Right kidney (tissue), 1 donor: ENCODE measurements around the gene MAPKAPK2.

Source experiments
- DNase-seq: peaks from one replicate; pipeline ENCODE4 v3.0.0-alpha.2; 2016

MAPKAPK2 gene

DNA sequence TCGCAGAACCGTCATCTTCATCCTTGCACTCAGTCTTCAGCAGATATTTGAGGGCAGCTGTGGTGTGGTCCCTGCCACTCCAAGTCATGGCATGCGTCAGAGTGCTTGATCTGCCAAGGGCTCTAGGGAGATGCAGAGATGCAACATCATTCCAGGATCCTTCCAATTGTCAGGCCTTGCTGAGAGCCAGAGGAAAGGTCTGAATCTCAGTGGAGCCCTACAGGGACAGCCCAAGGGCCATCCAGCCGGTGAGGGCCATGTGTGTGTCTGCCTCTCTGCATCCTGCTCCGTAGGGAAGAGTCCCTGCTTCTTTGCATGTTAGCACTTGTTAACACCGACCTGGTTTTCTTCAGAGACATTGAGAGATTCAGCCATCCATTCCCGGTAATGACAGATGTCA is 17.6 kb downstream of the MAPKAPK2 start:
- no peak for DNase-seq

DNA sequence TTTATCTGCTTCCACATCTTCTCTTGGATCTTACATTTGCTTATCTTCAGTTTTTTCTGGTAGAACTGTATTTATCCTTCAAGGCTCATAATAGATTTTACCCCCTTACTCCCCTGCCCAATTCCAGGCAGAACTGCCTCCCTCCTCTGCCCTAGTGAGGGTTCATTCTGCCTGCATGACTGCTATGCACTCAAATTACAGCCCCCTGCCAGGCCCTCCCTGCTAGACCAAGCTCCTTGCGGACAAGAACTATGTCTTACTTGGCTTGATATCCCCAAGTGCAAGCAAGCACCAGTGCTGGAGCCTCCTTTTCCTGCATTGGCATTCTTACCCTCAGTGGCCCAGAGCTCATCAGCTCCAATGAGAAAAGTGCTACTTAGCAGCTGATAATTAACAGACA is 18.1 kb downstream of the MAPKAPK2 start:
- DNase-seq, result no peak

DNA sequence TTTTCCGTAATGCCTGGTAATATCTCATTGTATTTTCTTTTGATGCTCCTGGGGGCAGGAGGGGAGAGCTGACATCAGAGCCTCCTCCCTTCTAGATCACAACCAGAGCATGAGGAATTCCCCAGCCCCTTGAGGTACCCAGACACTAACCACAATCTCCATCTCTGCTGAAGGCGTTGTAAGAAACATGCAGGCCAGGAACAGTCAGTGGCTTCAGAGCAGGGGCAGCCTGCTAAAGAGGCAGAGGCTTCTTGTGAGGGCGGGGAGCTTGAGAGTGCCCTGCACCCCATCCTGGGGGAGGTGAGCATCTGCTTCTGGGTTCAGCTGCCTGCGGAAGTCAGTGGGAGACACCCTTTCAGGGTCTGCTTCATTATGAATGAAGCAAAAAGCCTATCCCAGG is 19.0 kb downstream of the MAPKAPK2 start:
- DNase-seq, result no peak

DNA sequence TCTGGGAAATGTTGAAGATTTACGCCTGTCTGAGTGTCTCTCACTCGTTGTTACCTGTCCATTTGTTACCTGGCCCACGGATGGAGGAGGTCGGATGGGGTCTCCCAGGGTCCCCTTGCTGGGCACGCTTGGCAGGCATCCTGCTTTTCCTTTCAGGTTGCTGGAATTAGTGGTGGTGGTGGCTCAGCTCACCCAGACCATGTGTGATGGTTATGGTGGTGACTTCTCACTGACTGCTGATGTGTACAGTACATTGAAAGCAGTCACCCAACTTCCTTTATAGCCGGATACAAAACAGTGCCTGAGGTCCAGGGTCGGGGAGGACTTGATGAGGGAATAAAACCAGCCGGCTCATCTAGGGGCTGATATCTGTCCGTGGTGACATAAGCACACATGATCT is 19.5 kb downstream of the MAPKAPK2 start:
- no peak for DNase-seq

DNA sequence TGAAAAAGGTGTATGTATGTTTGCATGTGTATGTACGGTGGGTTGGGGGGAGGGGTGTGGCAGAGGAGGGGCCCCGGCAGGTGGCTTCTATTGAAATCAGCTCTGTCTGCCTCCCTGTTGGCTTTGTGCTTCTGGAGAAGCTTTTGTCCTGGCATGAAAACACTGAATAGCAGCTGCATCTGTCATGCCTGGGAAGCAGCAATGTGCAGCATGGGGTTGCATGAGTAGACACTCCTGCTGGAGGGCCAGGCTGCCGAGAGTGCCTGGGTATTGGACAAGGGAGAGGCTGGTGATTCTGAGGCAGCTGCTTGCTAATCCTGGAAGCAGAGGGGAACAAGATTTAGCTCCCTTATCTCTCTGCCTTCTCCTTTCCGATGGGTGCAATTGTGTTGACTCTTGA is 20.5 kb downstream of the MAPKAPK2 start:
- no peak for DNase-seq

DNA sequence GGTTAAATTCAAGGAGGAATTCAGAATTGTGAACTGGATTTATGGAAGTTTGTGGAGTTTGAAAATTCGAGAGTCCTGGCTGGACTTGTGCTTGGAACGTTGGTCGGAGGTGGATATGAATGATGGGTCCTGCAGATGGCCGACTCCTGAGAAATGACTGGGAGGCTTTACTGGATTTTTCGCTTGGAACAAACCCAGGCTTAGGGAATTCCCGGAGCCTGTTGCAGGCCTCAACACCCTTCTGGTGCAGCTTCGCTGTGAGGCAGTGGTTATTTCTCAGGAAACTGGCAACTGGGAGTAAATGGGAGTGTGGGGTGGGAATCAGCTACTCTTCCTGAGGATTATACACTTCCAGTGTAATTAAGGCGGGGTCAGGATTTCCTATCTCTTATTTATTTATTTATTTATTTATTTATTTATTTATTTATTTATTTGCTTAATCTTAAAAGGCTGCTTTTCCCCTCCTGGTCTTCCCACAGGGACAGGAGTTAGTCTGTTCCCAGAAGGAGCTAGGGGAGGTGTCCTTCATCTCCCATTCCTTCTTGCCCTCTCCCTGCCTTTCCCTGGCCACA is 21.1 kb downstream of the MAPKAPK2 start:
- no peak for DNase-seq

DNA sequence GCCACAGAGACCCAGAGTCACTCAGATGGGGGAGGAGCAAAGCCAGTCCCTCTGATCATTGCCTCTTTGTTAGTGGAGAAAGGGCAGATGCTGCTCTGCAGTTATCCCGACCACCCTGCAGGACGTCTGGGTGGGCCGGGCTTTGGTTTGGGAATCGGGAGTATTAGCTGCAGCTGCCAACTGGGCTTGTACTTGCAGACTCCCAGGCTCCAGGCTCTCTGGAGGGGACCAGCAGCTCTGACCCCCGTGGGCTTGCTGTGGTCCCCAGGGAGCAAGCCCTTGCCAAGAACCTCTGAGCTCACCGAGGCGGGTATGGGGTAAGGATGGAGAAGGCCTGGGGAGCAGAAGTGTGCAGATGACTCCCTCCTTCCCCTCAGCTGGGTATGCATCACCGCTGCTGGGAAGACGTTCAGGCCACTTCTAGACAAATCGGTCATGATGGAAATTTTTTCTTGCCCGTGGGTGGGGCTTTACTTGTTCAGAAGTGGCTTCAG is 21.6 kb downstream of the MAPKAPK2 start:
- no peak for DNase-seq

DNA sequence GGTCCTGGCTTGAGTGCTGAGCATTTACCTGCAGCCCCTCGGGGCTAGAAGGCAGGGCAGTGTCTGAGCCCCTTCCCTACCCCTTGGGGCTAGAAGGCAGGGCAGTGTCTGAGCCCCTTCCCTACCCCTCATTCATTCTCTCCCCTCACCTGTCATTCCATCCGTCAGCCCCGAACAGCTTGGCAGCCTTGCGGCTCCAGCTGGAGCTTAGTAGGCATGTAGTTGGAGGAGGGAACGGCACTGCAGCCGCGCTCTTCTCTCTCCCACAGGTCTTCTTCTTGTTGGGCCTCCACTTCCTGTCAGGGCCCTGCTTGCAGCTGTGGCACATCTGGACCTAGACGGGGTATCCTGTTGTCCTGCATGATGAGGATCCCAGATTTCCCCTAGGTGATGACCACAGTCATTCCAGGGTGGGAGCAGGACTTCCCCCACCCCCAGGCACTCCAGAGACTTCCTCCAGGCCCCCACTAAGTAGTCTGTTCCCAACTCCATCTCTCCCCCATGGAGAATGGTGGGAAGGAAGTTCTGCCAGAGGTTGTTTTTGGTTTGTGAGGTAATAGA is 22.2 kb downstream of the MAPKAPK2 start:
- no peak for DNase-seq

DNA sequence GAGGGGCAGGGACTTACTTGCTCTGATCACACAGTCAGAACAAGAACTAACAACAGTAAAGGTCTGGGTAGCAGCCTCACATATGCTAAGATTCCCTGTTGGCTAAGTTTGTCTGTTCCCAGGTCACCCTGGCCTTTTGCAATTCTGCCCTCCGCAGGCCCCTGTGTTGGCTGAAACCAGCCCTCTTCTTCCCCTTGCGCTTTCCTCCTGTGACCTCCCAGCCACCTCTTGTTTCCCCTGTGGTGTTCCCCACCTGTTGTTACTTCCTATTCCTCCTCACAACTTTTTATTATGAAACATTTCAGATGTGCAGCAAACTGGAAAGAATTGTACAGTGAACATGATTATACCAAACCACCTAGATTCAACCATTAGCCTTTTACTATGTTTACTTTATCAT is 23.4 kb downstream of the MAPKAPK2 start:
- no peak for DNase-seq

DNA sequence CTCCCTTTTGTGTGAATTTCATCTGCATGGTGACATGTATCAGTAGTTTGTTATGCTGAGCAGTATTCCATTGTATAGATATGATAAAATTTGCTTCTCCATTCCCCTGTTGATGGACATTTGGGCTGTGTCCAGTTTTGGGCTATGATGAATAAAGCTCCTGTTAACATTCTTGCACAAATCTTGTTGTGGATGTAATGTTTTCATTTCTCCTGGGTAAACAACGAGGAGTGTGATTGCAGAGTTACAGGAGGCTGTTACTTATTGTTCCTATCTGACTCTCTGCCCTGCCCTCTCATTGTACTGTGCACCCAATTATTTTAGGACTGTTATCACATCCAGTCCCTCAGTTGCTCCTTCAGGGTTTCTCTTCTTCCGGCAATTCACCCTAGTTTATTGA is 24.2 kb downstream of the MAPKAPK2 start:
- no peak for DNase-seq

DNA sequence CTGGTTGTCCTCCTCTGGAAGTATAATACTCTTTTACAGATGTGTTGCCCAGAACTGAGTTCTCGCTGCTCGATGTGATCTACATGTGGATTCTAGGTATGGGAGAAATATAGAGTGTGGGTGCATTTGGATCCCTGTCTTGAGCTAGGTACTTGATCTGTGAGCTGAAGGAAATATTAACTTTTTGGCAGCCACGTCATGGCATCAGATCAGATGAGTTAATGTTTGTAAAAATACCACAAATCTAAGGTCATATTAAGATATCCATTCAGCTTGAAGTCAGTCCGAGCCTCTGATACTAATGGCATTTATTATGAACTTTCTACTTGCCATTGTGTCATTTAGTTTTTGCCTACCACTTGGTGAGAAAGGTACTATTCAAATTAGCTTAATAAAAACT is 24.6 kb downstream of the MAPKAPK2 start:
- no peak for DNase-seq

DNA sequence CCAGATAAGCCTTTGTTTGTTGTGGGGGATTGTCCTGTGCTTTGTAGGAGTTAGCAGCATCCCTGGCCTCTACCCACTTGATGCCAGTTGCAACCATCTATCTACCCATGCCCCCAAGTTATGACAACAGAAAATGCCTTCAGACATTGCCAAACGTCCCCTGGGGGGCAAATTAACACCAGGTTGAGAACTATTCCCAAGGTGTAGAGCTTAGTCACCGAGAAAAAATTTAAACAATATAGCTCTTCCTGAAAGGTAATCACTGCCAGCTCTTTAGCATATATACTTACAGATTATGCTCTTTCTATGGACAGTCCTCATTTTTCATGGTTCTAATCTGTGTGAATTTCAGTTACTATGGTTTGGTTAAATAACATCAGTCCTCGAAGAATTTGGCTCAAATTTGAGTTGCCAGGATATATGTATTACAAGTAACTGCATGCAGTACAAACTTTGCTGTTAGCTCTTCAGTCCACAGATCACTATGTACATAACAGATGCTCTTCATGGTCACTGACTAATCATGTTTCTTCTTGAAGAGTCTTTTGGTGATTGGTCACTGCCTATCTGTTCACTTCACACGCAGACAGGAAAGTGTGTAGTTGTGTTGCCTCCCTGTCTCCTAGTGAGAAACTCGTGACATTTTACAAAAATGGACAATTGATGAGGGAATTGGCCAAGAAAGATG is 25.2 kb downstream of the MAPKAPK2 start:
- DNase-seq, result no peak

DNA sequence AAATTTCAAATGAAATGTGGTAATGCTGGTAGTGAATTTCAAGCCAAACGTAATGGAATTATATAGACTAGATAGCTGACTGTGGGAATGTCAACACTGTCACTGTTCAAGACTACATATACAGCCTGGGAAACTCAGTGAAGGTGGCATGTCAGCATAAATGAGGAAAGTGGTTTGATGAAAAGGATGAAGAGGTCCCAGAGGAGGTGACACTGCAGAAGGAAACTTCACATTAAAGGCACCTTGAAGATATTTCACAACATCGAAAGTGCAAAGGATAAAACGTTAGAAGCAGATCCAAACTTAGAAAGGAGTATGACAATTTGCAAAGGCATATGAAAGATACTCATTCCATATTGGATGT is 25.7 kb downstream of the MAPKAPK2 start:
- no peak for DNase-seq

DNA sequence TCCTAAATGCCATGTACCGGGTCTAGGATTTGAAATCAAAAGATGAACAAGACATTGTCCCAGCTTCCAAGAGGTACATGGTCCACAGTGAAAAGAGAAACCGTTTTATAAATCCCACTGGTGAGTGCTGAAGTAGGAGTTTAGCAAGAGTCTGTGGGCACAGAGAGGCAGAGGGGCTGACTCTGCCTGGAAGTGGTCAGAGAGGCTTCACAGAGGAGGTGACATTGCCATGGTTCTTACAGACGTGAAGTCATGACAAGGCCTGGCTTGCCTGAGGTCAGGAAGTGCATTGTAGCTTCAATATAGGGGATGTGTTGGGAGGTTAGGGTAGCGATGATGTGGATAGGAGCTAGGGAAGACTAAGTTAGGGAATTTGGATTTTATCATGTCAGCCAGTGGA is 28.4 kb downstream of the MAPKAPK2 start:
- no peak for DNase-seq

DNA sequence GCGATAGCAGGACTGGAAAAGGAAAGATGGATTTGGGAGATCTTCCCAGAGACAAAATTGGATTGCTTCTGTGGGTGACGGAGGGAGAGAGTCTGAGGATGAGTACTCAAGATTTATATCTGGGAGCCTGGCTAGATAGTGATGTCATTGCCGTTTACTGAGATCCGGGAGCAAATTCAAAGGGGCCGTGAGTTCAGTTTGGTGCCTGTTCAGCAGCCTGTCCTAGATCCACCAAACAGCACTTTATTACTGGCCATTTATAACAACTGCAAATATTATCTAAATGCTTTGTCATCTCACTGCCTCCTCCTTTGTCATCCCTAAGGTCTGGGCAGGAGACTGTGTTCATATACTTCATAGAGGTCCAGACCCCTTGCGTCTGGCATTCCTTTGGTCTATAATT is 29.2 kb downstream of the MAPKAPK2 start:
- no peak for DNase-seq

DNA sequence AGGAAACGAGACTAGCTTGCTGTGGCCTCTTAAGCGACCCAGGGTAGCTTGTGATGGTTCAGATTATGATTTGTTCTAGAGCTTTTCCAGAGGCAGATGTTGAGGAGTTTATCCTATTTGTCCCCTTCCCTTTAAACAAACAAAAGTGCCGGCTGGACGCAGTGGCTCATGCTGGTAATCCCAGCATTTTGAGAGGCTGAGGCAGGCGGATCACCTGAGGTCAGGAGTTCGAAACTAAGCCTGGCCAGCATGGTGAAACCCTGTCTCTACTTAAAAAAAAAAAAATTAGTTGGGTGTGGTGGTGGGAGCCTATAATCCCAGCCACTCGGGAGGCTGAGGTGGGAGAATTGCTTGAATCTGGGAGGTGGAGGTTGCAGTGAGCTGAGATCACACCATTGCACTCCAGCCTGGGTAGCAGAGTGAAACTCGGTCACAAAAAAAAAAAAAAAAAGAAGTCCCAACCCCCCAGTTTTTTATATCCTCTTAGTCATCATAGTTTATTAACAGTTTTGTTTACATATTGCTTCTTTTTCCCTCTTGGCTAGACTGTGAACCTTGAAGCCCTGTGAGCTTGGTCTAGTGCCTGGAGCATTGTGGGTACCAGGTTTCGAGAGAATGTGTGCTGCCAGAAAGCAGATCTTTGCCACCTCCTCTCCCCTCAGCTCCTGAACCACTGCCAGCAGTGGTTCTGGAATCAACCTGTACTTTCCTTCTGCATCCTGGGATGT is 29.8 kb downstream of the MAPKAPK2 start:
- no peak for DNase-seq

DNA sequence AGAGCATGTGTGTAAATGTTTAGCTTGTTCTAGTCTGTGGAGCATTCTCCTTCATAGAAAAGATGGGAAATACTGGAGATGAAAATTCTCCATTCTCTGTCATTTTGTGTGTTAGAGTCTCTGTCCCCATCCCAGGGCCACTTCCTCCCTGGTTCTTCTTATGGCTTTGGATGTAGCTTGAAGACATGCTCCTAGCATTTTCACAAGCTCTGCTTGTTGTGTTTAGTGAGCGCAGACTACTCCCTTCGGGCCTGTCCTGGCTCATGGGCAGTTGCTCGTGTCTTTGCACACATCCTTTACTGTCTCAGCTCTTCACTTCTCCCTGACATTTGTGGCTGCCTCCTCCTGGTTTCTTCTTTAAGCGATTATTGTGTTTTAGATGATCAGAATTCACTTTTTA is 30.4 kb downstream of the MAPKAPK2 start:
- no peak for DNase-seq

DNA sequence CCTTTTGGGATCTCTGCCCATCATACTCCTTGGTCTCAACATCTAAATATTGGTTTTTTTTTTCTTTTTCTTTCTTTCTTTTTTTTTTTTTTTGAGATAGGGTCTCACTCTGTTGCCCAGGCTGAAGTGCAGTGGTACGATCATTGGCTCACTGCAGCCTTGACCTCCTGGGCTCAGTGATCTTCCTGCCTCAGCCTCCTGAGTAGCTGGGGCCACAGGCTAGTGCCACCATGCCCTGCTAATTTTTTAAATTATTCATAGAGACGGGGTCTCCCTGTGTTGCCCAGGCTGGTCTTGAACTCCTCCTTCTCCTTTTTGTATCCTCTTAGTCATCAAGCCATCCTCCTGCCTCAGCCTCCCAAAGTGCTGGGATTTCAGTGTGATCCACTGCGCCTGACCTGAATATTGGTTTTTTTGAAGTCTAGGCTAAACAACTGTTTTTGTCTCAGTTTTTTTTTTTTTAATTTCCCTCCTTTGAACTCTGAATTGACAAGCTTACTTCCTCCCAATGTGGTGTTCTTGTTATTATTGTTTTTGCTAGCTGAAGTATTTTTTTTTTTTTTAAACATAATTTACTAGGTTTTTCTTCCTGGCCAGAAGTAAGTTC is 30.9 kb downstream of the MAPKAPK2 start:
- DNase-seq, result no peak

DNA sequence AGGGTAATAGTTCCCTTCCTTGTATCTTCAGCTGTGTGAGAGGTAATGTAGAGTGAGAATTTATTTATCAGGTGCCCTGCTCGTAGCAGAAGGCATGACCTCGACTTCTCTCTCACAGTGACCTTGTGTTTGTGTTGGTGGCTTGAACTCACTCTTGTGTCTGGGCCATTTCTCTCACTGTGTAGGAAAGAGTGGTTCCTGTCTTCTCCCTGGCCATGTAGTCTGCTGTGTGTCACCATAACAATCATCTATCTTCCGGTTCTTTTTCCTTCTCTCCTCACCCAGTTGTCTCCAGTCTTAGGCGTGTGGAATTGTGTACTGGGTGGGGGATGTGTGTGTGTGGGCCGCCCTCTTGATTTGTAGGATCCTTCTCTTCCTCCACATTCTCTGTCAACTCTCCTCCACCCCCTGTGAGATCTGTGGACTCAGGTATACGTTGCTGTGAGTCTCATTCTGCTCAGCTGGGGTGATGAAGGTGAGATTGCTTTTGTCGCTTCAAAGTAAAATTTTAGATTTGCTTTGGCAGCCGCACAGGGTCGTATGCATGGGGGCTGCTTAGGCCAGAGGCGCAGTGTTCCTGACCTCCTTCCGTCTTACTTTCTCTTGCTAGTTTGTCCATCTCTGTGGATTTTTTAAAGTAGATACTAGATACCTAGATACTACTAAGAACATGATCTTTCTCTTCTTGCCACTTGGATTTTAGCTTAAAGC is 31.6 kb downstream of the MAPKAPK2 start:
- DNase-seq, result no peak

DNA sequence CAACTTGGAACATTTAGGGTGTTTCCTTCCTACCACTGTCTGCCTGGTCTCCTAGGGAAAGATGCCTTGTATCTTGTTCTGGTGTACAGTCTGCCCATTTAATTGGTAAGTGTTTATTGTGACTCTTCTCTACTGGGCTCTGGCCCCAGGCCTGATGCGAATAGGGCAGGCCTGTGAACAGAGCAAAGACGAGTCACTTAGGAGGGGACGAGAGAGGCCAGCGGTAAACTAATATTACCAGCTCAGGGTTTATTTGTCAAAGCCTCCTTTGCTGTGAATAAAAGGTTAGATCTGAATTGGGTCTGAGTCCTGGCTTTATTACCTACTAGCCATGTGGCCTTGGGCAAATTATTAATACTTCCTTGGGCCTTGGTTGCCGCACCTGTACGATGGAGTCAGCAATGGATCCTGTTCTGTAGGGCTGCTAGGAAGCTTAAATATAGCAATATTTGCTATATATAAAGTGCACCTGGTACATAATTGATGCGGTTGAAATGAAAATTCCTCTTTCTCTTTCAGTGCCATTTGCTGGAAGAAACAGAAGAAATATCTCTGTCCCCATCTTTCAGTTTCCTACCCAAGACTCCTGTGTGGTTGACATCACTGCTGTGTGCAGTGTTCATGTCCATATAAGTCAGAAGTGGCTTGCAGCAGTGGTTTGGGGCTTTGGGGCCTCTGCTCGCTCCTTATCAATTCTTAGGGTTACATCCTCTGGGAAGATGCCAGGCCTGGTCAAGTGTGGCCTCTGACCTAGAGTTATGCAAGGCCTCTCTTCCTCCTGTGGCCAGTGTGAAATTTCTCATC is 32.4 kb downstream of the MAPKAPK2 start:
- DNase-seq, result no peak

DNA sequence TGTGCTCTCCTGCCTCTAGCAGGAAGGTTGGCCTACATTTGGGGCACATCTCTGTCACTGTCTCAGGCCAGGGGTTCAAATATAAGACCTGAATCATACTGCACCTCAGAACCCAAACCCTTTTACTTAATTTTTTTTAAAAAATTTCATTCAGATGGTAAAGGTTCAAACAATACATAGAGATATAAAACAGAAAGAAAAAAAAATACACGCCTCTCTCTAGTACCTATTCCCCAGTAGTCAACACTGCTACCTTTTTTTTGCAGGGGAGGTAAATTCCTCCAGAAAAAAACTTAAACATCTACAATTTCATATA is 32.9 kb downstream of the MAPKAPK2 start:
- no peak for DNase-seq
